Fibroblast of the conjunctiva (primary cell): ENCODE data around the gene PRR18.

Experiments used
- DNase-seq: peaks from one replicate; pipeline ENCODE4 v3.0.0-alpha.2; 2010; ENCODE audit warnings: low read depth

The PRR18 gene

GRCh38 chr6:166305562-166306117 lies 2.6 kb downstream of the PRR18 start:
- no peak for DNase-seq

- DNase-seq, result no peak
These were observed 4.1 kb downstream of the PRR18 start for GRCh38 chr6:166304106-166304505.

- no peak for DNase-seq
These were observed 6.3 kb downstream of the PRR18 start for GRCh38 chr6:166301611-166302529.

- DNase-seq, result no peak
These were observed 7.7 kb downstream of the PRR18 start for GRCh38 chr6:166300357-166300987.

- DNase-seq, result no peak
These were observed 10.6 kb downstream of the PRR18 start for GRCh38 chr6:166297606-166298005.

GRCh38 chr6:166296035-166296883 lies 11.9 kb downstream of the PRR18 start:
- no peak for DNase-seq

GRCh38 chr6:166293731-166294584 lies 14.2 kb downstream of the PRR18 start:
- DNase-seq, result no peak

GRCh38 chr6:166289207-166290060 lies 18.8 kb downstream of the PRR18 start:
- no peak for DNase-seq

- no peak for DNase-seq
These were observed 21.3 kb downstream of the PRR18 start for GRCh38 chr6:166286839-166287271.

- DNase-seq, result no peak
These were observed 23.0 kb downstream of the PRR18 start for GRCh38 chr6:166285233-166285632.

GRCh38 chr6:166284640-166285039 lies 23.6 kb downstream of the PRR18 start:
- DNase-seq, result no peak

GRCh38 chr6:166282394-166283032 lies 25.7 kb downstream of the PRR18 start:
- DNase-seq, result no peak

- DNase-seq, result no peak
These were observed 27.1 kb downstream of the PRR18 start for GRCh38 chr6:166281104-166281503.

GRCh38 chr6:166279393-166279679 lies 28.9 kb downstream of the PRR18 start:
- DNase-seq, result no peak

- no peak for DNase-seq
These were observed 29.4 kb downstream of the PRR18 start for GRCh38 chr6:166278579-166279392.

- no peak for DNase-seq
These were observed 30.2 kb downstream of the PRR18 start for GRCh38 chr6:166277892-166278578.

GRCh38 chr6:166277018-166277417 lies 31.2 kb downstream of the PRR18 start:
- no peak for DNase-seq

GRCh38 chr6:166275714-166276166 lies 32.5 kb downstream of the PRR18 start:
- peak; percentile 6 for DNase-seq
